Neutrophil (primary cell): Measurements from ENCODE around the gene UTP11.
A peak's percentile ranks its signal among the peaks of the same experiment; 100 is the strongest.

ENCODE experiments used
- H3K27ac ChIP-seq: fragments of 200-600 bp; sonication (generic); 2 replicates; pipeline ENCODE4 v1.5.1; 2016; ENCODE audit warnings: mild to moderate bottlenecking, moderate library complexity
- H3K27me3 ChIP-seq: fragments of 200-600 bp; sonication (generic); 2 replicates; pipeline ENCODE4 v1.6.0; 2016; ENCODE audit warnings: mild to moderate bottlenecking
- H3K36me3 ChIP-seq: fragments of 200-600 bp; sonication (generic); 2 replicates; pipeline ENCODE4 v1.5.1; 2017
- H3K4me1 ChIP-seq, 2 experiments: fragments of 200-600 bp in 1 of 2; sonication (generic) in 1 of 2; 1 replicate in 1 of 2; 2 replicates in 1 of 2; pipeline versions ENCODE4 v1.5.1 to v1.6.1; 2013 to 2016; ENCODE audit warnings: low read depth in 1 of 2, low read length in 1 of 2, mild to moderate bottlenecking in 1 of 2, moderate library complexity in 1 of 2; ENCODE audit not compliant: control insufficient read depth in 1 of 2, insufficient read depth in 1 of 2
- H3K4me3 ChIP-seq, 2 experiments: fragments of 200-600 bp in 1 of 2; sonication (generic) in 1 of 2; 1 replicate in 1 of 2; 2 replicates in 1 of 2; pipeline ENCODE4 v1.5.1; 2013 to 2016; ENCODE audit warnings: low read depth in 1 of 2, low read length in 1 of 2, mild to moderate bottlenecking in 1 of 2, moderate library complexity in 1 of 2
- H3K9me3 ChIP-seq: fragments of 200-600 bp; sonication (generic); 2 replicates; pipeline ENCODE4 v1.5.1; 2016
- CTCF ChIP-seq: fragments of 200-600 bp; sonication (generic); IDR thresholded peaks from 2 replicates; pipeline ENCODE4 v1.5.1; 2016; ENCODE audit warnings: antibody characterized with exemption

Gene UTP11

GRCh38 chr1:38000233-38000528 is 12.4 kb upstream of the UTP11 start:
- Histone ChIP-seq H3K27ac (peak overlapping the region; percentile 91), H3K36me3 (peaks cover 21% of the 10 kb centered on the region), H3K27me3 (no peaks in the 10 kb centered on the region), H3K9me3 (no peaks in the 10 kb centered on the region), H3K4me3 (peak overlapping the region; percentile 56), H3K4me1 (peaks cover 93 to 94% of the 10 kb centered on the region in 2 experiments)
- TF ChIP-seq CTCF = no peak

- no peaks in the 10 kb centered on the region for H3K9me3 ChIP-seq
- peaks cover 19% of the 10 kb centered on the region for H3K36me3 ChIP-seq
- no peaks in the 10 kb centered on the region for H3K27me3 ChIP-seq
- H3K4me1 ChIP-seq = peaks cover 87% of the 10 kb centered on the region in 2 experiments
- peak overlapping the region; percentile 56 for H3K4me3 ChIP-seq
- peak overlapping the region; percentile 91 for H3K27ac ChIP-seq
- TF ChIP-seq CTCF = no peak
Measured at GRCh38 chr1:38000529-38001455, 11.7 kb upstream of the UTP11 start.

GRCh38 chr1:38003261-38004250 is 9.0 kb upstream of the UTP11 start:
- H3K4me1 ChIP-seq = peaks cover 59 to 65% of the 10 kb centered on the region in 2 experiments
- H3K27ac ChIP-seq = peak overlapping the region; percentile 91
- H3K36me3 ChIP-seq = peaks cover 4% of the 10 kb centered on the region
- peak overlapping the region; percentile 77 to 92 for H3K4me3 ChIP-seq
- H3K27me3 ChIP-seq = no peaks in the 10 kb centered on the region
- no peak for TF ChIP-seq CTCF
- H3K9me3 ChIP-seq = no peaks in the 10 kb centered on the region

GRCh38 chr1:38004284-38005108 is 8.0 kb upstream of the UTP11 start:
- Histone ChIP-seq H3K27ac (peak overlapping the region; percentile 91), H3K4me1 (peaks cover 50 to 62% of the 10 kb centered on the region in 2 experiments), H3K36me3 (no peaks in the 10 kb centered on the region), H3K9me3 (no peaks in the 10 kb centered on the region), H3K4me3 (peak overlapping the region; percentile 77 to 92), H3K27me3 (no peaks in the 10 kb centered on the region)
- TF ChIP-seq CTCF = no peak
